Activated CD4-positive, CD25-positive, alpha-beta regulatory T cell treated with anti-CD3 and anti-CD28 coated beads, Interleukin-2, amount 50 U/mL, for 24 hours (primary cell): ENCODE results near the gene MYLK.

Experiments used
- ATAC-seq, 2 donors: fragments of 150-1000 bp; cut with Tn5 transposase; one replicate each; pipeline ENCODE4 v1.10.0; 2021; ENCODE audit warnings: mild to moderate bottlenecking in 1 of 2, moderate library complexity in 1 of 2

The MYLK gene

DNA sequence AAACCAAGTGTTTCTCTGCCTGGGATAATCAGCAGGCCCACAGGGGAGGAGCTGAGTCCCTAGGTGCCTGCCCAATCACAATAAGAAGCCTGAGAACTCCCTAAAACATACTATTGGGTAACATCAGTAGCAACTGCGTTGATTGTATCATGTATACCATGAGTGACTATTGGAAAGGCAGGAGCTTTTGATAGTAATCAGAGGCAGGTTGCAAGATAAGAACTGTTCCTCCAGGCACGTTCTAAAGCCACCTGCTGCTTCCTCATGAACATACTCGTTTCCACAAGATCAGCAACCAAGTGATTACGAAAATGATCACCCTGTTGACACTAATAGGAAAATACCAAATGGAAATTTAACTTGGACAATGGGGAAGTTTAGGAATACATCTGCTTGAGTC is 6.7 kb downstream of the MYLK start:
- no peak for ATAC-seq

DNA sequence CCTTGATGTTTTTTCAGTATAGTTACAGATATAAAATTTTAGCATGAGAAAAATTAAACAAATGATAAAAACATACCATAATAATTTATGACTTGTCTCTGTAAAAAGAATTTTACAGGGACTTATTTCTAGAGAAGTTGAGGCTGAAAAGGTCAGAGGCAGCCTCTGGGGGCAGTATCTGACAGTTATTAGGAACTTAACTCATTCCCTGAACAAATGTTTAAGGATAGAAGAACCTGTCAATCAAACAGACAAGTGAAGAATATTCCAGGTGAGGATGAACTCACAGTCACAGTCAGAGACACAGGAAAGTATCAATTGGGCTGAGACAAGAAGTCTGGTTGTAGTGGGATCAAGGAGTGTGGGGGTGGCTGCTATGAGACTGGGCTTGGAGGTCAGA is 7.3 kb downstream of the MYLK start:
- ATAC-seq, result no peak

DNA sequence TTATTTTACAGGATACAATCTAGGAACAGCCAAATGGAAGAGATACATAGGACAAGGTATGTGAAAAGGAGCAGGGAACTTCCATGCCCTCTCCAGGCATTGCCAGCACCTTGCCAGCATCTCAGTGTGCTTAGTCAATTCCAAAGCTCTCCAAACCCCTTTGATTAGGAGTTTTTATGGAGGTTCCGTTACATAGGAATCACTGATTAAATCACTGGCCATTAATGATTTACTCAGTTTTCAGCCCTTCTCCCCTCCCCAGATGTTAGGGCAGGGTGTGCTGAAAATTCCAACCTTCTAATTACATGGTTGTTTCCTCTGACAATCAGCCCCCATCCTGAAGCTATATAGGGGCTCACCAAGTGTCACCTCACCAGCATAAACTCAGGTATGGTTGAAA is 11.5 kb downstream of the MYLK start:
- ATAC-seq, result no peak

DNA sequence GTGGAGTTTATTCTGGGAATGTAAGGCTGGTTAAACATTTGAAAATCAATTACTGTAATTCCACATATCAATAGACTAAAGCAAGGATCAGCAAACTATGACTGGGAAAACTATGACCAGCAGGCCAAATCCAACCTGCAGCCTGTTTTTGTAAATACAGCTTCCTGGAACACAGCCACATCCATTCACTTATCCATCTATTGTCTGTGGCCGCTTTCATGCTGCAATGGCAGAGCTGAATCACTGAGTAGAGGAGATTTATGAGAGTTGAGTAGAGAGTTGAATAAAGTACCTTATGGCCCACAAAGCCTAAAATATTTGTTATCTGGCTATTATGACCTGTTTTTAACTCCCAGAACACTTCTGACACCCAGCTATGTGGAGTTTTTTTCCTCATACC is 12.2 kb downstream of the MYLK start:
- ATAC-seq, result no peak

DNA sequence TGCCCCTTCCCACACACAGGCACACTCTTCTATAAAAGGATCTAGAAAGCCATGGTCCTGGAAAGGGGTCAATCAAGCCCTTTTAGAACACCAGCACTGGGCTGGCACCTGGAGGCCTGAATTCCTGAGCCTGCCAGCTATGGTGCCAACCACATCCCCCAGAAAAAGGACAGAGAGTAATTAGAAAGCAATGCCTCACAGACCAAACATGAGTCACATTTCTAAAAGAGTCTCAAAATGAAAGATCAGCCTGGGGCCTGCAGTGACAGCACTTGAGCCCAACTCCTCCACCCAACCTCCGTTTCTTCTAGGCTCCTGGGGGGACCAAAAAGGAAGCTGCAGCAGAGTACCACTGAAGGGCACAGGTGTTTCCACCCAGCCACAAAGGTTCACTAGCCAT is 14.1 kb downstream of the MYLK start:
- no peak for ATAC-seq

DNA sequence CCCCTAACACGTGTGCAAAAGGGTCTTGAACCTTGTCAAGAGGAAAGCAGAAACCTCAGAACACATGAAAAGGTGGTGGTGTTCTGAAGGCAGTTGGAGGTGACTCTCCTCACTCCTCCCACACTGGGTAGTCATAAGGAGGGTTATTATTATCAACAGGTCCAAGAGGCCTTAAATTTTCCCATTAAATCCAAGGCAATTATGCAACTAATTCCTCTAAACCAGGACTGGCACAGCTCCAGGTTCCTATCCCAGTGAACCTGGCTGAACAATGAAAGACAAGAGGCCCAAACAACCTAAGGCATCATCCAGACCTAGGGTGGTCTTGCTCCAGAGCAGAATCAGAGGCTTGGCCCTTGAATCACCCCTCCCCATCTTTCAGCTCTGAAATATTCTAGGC is 15.0 kb downstream of the MYLK start:
- ATAC-seq, result no peak

DNA sequence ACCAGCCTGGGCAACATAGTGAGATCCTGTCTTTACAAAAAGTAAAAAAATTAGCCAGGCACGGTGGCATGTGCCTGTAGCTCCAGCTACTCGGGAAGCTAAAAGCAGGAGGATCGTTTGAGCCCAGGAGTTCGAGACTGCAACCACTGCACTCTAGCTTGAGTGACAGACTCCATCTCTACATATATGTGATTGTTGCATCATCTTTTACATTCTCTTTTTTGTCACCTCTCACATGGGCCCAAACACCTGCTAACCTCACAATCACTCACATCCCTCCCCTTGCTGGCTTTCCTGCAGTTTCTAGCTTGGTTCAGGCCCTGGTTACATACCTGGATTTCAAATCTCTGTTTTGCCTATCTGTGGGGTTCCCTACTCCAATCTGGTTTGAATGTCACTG is 19.4 kb downstream of the MYLK start:
- no peak for ATAC-seq

DNA sequence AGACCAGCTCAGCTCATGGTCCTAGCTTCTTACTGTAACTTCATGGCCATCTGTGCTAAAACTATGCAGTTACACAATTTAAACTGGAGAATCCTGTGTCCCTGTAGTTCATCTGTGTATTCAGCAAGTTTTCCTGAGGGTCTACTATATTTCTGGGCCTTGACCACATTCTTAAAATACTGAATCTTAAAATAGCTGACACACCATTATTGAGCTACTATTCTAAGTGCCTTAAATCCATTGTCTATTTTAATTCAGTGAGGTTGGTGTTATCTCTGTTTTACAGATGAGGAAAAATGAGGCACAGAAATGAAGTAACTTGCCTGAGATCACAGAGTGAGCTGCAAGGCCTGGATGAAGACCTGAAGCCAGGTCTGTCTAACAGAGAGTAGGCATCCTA is 22.0 kb downstream of the MYLK start:
- no peak for ATAC-seq

DNA sequence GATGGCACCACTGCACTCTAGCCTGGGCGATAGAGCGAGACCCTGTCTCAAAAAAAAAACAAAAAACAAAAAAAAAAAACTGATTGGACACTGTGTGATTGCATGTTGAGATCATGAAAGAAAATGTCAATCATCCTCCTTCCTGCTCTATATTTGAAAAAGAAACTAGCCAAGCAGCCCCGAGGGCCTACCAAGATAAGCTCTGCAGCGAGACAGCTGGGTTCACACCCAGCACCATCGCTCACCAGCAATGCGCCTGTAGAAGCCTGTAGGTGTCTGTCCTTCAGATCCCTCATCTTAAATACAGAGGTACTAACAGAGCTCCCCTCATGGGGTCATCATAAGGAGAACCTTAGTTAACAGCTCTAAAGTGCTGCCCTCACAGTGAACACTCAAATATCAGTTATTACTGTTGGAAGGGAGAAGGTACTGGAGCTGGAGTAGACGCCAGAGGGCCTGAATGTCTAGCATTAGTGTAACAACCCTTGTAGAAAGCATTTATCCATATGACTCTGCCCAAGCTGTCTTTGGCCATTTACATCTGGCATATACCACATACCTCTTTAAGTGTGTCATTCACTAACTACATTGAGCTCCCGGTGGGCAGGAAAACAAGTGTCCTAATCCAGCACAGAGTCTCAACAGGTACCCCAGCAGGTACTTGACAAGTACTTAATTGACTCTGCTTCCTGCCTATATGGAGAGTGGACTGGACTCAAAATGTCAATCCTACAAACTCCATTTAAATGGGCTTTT is 22.9 kb downstream of the MYLK start:
- no peak for ATAC-seq

DNA sequence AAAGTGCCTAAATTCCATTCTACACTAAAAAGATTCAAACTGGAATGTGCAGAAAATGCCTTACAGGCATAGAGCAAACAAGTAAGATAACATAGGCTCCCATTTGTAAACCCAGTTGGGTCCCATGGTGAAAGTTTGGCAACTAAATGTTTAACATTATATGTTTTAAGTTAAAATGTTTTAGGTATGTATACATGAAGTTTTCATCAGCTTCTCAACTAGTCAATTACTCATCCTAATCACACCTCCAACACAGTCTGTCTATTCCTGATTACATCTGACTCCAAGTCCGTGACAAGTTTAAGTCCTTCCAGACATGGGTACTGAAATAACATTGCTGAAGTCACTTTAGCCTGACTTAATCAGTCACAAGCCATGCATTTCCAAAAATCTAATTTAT is 25.0 kb downstream of the MYLK start:
- ATAC-seq, result no peak

DNA sequence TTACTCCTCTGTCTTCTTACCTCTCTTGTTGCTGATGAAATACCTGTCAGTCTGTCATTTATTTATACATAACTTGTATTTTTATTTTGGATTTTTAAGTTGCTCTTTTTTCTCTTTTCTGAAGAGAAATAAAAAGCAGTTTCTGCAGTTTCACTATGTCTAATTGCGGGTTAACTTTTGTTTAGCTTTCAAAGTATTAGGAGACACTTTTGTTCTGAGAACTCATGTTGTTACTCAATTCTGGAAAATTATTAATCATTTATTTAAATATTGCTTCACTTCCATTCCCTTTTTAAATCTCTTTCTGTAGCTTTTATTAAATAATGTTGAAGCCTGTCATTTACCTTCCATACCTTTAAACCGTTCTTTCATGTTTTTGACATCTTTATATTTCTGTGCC is 29.2 kb downstream of the MYLK start:
- ATAC-seq, result no peak

DNA sequence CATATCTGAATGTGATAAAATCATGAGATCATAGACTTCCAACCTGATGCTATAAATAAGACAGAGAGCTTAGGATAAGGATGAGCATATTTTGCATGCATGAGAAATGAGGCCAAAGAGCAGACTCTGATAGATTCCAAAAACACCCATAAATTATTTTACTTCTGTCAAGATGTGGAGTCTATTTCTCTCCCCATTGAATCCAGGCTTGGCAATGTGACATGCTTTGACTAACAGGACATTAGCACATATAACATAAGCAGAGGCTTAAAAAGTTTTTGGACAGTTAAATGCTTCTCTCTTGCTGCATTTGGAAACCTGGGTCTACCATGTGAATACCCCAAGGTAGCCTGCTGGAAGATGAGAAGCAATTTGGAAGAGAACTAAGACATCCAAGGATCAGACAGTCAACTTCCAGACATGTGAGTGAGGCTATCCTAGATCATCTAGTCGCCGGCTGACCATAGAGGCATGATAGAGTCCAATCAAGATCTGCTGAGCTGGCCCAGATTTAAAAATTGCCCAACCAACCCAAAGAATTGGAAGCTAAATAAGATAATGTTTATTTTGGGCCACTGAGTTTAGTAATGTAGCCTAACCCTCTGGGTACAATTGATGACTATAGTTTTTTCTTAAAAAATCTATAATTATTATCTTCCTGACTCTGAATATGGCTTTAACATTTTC is 30.3 kb downstream of the MYLK start:
- ATAC-seq, result no peak

DNA sequence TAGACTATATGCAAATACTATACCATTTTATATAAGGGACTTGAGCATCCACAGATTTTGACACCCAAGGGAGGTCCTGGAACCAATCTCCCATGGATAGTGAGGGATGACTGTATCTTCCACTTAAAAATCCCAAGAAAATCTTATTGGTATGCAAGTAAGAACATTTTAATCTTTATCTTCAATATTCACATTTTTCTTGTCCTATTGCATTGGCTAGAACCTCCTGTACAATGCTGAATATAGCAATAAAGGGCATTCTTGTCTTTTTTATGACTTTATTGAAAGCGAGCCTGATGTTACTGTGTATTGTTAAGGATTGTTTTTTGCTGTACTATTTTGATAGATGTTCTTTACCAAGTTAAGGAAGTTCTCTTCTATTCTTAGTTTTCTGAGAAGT is 36.9 kb downstream of the MYLK start:
- no peak for ATAC-seq

DNA sequence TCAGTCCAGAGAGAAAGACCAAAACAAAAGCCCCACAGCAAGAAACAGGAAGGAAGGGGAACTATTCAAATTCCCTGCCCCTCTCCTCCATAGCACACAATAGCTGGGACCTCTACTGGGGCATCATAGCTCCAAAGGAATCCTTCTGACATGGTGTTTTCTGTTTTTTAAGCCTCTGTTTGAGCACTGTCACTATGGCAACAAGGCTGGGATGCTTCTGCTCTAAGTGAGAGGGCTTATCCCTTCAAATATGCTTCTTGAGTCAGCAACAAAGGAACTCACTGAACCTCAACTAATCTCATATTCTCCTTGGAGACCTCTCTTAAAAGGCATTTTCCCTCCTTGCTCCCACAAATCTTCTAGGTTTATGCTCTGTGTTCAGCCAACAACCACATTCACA is 40.5 kb downstream of the MYLK start:
- no peak for ATAC-seq

DNA sequence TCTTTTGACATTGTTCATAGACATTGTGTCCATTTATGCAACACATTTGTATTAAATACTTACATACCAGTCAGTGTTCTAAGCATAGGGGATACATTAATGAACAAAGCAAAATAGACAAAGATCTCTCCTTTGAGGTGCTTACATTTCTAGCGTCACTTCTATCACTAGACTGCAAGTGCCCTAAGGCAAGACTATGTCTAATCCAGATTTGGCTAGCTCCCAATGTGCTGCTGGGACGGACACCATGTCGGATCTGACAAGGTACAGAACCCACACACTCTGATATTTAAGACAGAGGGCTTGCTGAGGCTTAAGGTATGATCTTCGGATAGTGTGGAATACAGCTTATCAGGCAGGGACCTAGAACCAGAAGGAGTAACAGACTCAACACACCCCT is 41.4 kb downstream of the MYLK start:
- ATAC-seq, result no peak

DNA sequence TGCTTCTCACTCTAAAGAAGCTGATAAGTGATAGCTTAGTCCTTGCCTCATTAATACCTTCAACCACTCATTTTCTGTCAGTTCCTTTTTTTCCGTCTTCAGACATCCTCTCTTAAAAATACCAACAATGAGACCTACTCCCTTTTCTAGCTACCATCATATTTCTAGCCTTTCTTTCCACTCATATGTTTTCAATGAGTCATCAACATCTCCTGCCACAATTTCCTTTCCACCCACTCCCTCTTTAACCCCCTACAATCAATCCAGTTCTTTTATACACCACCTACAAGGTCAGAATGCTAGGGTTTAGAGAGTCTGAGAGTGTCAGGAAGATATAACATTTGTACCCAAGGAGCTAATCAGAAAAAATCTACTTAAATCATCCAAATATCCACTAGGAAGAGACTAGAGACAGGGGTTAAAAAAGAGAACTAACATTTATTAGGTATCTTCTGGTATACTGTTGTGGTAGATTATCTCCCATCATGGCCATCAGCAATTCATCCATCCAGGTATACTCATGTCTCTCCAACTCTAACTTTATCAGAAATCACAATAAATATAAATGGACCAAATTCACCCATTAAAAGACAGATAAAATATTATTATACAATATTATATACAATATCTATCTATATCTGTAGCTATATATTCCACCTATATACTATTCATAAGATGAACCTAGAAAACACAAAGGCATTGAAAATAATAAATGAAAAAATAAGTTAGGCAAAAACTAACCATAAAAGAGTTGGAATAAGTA is 42.5 kb downstream of the MYLK start:
- ATAC-seq, result no peak

DNA sequence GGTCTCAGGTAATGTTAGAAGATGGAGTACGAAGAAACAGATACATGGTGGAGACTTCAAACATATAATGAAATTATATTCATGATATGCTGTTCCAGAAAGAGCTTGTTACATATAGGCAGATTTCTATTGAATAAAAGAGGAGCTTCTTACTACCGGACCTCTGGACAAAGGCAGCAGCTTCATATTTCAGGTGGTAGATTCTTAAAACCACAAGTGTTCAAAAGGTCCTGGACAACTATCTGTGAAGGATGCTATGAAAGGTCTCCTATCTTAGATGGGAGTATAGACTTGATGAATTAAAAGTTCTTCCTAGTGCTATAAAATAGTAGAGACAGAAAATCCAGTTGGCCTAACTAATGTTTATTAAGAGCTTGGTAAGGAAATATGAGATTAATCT is 43.2 kb downstream of the MYLK start:
- ATAC-seq, result no peak

DNA sequence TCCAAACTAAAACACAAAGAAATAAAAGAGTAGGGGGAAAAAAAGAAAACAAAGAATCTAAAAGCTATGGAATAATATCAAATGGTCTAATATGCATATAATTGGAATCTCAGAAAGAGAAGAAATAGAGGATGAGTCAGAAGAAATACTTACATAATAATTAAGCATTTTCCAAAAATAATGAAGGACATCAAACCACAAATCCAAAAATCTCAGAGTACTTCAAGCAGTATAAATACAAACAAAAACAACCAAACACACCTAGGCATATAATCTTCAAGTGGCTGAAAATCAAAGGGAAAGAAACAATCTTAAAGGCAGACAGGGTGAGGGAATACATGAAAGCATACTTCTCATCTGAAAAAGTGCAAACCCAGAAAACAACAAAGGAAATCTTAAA is 46.3 kb downstream of the MYLK start:
- ATAC-seq, result no peak

DNA sequence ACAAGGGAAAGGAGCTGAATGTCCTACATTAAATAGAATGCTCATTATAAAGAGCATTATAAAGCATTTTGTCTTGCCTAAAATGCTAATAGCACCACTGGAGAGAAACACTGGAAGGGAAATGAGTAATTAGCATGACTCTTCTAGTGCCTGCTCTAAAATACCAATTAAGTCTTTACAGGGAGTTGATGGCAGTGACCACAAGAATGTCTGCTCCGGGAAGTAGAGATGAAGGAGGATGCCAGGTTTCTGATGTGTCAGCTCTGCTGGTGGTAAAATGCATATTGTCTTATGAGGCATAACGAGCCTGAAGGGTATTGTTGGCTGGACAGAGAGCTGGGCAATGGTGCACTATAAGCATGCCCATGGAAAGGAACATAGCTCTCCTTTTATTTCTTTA is 49.5 kb downstream of the MYLK start:
- no peak for ATAC-seq

DNA sequence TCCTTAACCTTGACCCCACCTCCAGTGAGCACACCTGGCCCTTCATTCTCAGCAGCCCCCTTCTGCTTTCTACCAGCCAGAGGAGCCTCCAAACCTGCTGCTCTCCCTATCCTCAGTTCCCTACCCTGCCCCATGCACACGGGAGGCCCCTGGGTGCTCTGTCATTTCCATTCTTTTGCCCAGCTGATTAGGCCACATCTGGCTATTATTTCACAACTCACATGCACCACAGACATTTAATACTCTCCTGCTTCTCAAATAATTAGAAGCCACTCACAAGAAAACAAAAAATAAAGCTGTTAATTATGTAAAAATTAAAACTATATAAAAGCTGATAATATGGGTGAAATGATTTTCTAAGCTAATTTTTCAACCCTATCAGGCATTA is 50.7 kb downstream of the MYLK start:
- no peak for ATAC-seq

DNA sequence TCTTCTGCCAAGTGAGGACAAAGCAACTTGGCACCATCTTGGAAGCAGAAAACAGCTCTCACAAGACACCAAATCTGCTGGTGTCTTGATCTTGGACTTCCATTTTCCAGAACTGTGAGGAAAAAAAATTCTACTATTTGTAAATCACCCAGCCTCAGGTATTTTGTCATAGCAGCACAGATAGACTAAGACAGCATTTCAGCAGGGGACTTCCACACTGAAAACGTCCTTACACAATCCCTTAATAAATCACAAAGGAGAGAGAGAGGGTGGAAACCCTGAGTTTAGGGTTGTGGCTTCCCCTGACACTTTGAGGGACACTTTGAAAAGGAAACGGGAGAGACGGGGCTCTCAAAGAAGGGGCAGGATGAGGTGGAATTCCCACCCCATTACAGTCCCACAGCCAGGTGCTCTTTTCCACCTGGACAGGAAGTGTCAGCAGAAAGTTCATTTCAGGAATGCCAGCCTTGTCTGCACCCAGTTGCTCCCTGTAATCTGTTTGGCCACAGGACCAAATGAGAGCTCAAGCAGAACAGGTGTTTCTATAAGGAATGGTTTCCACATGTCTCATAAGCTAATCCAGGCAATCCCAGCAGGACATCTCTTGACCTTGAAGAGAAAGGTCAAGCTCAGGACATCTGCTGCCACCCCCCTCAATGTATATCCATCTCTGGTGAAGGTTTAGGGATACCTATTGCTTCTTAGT is 51.3 kb downstream of the MYLK start:
- no peak for ATAC-seq

DNA sequence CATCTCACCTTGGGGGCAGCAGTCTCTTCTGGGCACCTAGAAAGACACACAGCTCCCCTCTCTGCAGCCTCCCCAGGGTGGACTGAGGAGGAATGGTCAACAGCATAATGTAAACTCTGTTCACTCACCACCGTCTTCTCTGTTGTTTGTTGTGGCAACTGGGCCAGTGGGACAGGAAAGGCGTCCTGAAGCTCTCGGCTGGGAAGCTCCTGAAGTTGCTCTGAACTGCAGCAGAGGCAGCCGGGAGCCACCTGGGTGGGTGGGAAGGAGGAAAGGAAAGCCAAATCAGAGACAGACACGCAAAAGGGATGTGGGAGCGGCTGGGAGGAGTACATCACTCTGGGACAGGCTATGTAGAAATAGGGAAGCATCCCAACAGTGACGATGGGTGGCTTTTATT is 52.7 kb downstream of the MYLK start:
- no peak for ATAC-seq

DNA sequence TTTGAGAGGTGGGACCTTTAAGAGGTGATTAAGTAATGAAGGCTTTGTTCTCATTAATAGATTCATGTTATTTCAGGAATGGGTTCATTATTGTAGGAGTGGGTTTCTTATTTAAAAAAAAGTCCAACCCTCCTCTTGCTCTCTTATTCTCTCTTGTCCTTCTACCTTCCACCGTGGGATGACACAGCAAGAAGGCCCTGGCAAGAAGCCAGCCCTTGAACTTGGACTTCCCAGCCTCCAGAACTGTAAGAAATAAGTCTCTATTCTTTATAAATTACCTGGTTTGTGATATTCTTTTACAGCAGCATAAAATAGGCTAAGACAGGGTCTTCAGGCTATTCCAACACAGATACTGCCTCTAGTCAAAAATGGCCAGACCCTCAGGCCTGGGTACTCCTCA is 62.2 kb downstream of the MYLK start:
- no peak for ATAC-seq

DNA sequence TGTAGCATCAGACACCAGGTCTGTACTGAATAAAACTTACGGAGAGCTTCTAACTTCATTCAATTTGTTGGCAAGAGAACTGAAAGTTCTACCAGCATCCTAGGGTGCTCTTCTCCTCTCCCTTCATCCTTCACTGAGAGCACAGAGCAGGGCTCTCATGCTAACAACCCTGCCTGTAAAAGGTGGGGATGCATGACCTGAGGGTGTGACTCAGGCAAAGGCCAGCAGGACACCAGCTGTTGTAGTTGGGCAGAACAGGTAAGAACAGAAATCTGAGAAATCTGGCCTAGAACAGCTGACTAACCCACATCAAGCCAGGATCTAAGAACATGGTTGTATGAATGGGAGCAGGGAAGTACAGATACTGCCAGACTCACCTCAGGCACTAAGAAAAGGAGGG is 64.2 kb downstream of the MYLK start:
- no peak for ATAC-seq
